Measurements from ENCODE around the gene UMOD.

The UMOD gene

GRCh38 chr16:20369452-20370054 lies 17.0 kb upstream of the UMOD start:
- Histone ChIP-seq H3K4me1 (ENCODE audit: insufficient read depth, low read length, poor library complexity, severe bottlenecking) (no peaks in the 10 kb centered on the region), H3K79me2 (ENCODE audit: insufficient read depth, low read length) (no peaks in the 10 kb centered on the region), H2AFZ (ENCODE audit: low read length) (no peak overlapping the region), H3K27me3 (ENCODE audit: insufficient read depth, low read length, poor library complexity, severe bottlenecking) (no peaks in the 10 kb centered on the region), H3K4me2 (ENCODE audit: low read depth, low read length, poor library complexity, severe bottlenecking) (no peak overlapping the region), H3K36me3 (ENCODE audit: insufficient read depth, low read length) (no peaks in the 10 kb centered on the region), H3F3A (ENCODE audit: low read depth) (no peaks in the 10 kb centered on the region), H4K20me1 (ENCODE audit: insufficient read depth, low read length, poor library complexity, severe bottlenecking) (no peaks in the 10 kb centered on the region), H3K9me3 (ENCODE audit: insufficient read depth, low read depth, low read length) (0 out of 2 replicates have a peak, but pooled peaks cover 4% of the 10 kb centered on the region), H3K4me3 (ENCODE audit: low read length, poor library complexity, severe bottlenecking) (no peak overlapping the region), H3K9me2 (replicated peaks; ENCODE audit: low read depth, low read length) (no peaks in the 10 kb centered on the region), H3K9ac (ENCODE audit: low read depth, low read length, poor library complexity, severe bottlenecking) (no peak overlapping the region)
- TF ChIP-seq EZH2phosphoT487 (IDR thresholded peaks at IDR 0.05; ENCODE audit: borderline replicate concordance) (no peak), CTCF (conservative IDR thresholded peaks at IDR 0.05; ENCODE audit: low read length) (no peak)

- Histone ChIP-seq H3K4me1 (ENCODE audit: insufficient read depth, low read length, poor library complexity, severe bottlenecking) (no peaks in the 10 kb centered on the region), H3K27me3 (ENCODE audit: insufficient read depth, low read length, poor library complexity, severe bottlenecking) (no peaks in the 10 kb centered on the region), H2AFZ (ENCODE audit: low read length) (no peak overlapping the region), H3K9ac (ENCODE audit: low read depth, low read length, poor library complexity, severe bottlenecking) (no peak overlapping the region), H3K4me2 (ENCODE audit: low read depth, low read length, poor library complexity, severe bottlenecking) (no peak overlapping the region), H3K9me3 (ENCODE audit: insufficient read depth, low read depth, low read length) (0 out of 2 replicates have a peak, but pooled peaks cover 4% of the 10 kb centered on the region), H3K4me3 (ENCODE audit: low read length, poor library complexity, severe bottlenecking) (no peak overlapping the region), H3K36me3 (ENCODE audit: insufficient read depth, low read length) (no peaks in the 10 kb centered on the region), H3F3A (ENCODE audit: low read depth) (no peaks in the 10 kb centered on the region), H4K20me1 (ENCODE audit: insufficient read depth, low read length, poor library complexity, severe bottlenecking) (no peaks in the 10 kb centered on the region), H3K79me2 (ENCODE audit: insufficient read depth, low read length) (no peaks in the 10 kb centered on the region), H3K9me2 (replicated peaks; ENCODE audit: low read depth, low read length) (no peaks in the 10 kb centered on the region)
- no peak for TF ChIP-seq CTCF (conservative IDR thresholded peaks at IDR 0.05; ENCODE audit: low read length)
- no peak for TF ChIP-seq EZH2phosphoT487 (IDR thresholded peaks at IDR 0.05; ENCODE audit: borderline replicate concordance)
These were observed 11.5 kb upstream of the UMOD start for GRCh38 chr16:20364051-20364450.

GRCh38 chr16:20363191-20363590 lies 10.7 kb upstream of the UMOD start:
- no peak overlapping the region for H3K4me2 ChIP-seq (ENCODE audit: low read depth, low read length, poor library complexity, severe bottlenecking)
- H2AFZ ChIP-seq (ENCODE audit: low read length) = no peak overlapping the region
- H3K4me3 ChIP-seq (ENCODE audit: low read length, poor library complexity, severe bottlenecking) = no peak overlapping the region
- 0 out of 2 replicates have a peak, but pooled peaks cover 9% of the 10 kb centered on the region for H3K9me3 ChIP-seq (ENCODE audit: insufficient read depth, low read depth, low read length)
- TF ChIP-seq EZH2phosphoT487 (IDR thresholded peaks at IDR 0.05; ENCODE audit: borderline replicate concordance) (no peak), CTCF (conservative IDR thresholded peaks at IDR 0.05; ENCODE audit: low read length) (no peak)
- H4K20me1 ChIP-seq (ENCODE audit: insufficient read depth, low read length, poor library complexity, severe bottlenecking) = no peaks in the 10 kb centered on the region
- H3F3A ChIP-seq (ENCODE audit: low read depth) = no peaks in the 10 kb centered on the region
- H3K27me3 ChIP-seq (ENCODE audit: insufficient read depth, low read length, poor library complexity, severe bottlenecking) = no peaks in the 10 kb centered on the region
- no peaks in the 10 kb centered on the region for H3K36me3 ChIP-seq (ENCODE audit: insufficient read depth, low read length)
- no peak overlapping the region for H3K9ac ChIP-seq (ENCODE audit: low read depth, low read length, poor library complexity, severe bottlenecking)
- H3K4me1 ChIP-seq (ENCODE audit: insufficient read depth, low read length, poor library complexity, severe bottlenecking) = no peaks in the 10 kb centered on the region
- H3K79me2 ChIP-seq (ENCODE audit: insufficient read depth, low read length) = no peaks in the 10 kb centered on the region
- no peaks in the 10 kb centered on the region for H3K9me2 ChIP-seq (replicated peaks; ENCODE audit: low read depth, low read length)

Data from Loucy (cell line).